AG20443 (cell line): ENCODE measurements around the gene FKBP1C.
"Not testable (repeated sequence)": the region's sequence is repeated elsewhere in the genome, so short reads cannot be mapped to it uniquely, and the experiment has no call there.

Experiments used
- DNase-seq: peaks from one replicate; pipeline ENCODE4 v3.0.0; 2012; ENCODE audit warnings: low spot score, mixed read lengths

The FKBP1C gene

DNA sequence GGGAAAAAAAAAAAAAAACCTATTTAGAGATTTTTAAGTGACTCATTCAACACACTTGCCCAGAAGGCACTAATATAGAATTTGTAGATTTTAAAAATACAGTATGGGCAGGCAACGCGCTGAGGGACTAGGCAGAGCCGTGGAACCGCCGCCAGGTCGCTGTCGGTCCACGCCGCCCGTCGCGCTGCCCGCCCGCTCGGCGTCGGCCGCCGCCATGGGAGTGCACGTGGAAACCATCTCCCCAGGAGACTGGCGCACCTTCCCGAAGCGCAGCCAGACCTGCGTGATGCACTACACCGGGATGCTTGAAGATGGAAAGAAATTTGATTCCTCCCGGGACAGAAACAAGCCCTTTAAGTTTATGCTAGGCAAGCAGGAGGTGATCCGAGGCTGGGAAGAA, at the start of gene FKBP1C:
TSS of gene FKBP1C (plus strand) at position 127 of the 400 bp plus-strand sequence.
- DNase-seq: not testable (repeated sequence)

DNA sequence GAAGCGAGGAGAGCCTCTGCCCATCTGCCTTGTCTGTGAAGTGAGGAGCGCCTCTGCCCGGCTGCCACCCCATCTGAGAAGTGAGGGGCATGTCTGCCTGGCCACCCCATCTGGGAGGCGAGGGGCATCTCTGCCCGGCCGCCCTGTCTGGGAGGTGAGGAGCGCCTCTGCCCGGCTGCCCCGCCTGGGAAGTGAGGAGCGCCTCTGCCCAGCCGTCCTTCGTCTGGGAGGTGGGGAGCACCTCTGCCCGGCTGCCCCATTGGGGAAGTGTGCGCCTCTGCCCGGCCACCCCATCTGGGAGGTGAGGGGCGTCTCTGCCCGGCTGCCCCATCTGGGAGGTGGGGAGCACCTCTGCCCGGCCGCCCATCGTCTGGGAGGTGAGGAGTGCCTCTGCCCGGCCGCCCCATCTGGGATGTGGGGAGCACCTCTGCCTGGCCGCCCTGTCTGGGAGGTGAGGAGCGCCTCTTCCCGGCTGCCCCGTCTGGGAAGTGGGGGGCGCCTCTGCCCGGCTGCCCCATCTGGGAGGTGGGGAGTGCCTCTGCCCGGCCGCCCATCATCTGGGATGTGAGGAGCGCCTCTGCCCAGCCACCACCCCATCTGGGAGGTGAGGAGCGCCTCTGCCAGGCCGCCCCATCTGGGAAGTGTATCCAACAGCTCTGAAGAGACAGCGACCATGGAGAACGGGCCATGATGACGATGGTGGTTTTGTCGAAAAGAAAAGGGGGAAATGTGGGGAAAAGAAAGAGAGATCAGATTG, 47.0 kb upstream of the FKBP1C start:
- DNase-seq: not testable (repeated sequence)

DNA sequence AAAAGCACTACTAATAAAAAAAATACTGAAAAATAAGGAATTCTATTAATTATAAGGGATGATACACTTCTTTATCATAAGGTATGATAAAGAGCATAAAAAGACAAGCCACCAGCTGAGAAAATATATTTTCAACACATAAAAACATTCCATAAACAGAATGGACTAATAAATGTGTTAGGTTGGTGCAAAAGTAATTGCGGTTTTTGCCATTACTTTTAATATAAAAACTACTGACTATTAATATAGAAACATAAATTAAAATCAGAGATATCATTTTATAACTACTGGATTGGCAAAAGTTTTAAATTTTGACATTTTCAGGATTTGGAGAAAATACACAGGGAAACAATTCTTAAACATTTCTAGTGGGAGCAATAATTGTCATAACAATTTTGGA, 37.1 kb upstream of the FKBP1C start:
- DNase-seq: no peak

DNA sequence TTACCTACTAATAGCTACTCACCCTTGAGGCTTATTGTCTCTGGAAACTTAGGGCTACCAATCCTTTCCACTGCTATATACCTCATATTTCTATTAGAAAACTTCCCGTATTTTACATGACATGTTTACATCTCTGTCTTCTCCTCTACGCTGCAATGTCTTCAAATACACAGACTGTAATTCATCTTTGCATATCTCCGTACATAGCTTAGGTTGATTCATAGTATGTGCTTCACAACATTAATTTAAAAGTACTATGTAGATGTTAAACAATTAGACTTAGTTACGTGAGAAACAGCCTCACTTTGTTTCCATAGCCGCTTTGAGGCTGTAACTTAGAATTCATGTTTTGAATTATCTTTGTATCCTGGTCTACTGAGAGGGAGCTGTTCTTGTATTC, 35.1 kb upstream of the FKBP1C start:
- no peak for DNase-seq

DNA sequence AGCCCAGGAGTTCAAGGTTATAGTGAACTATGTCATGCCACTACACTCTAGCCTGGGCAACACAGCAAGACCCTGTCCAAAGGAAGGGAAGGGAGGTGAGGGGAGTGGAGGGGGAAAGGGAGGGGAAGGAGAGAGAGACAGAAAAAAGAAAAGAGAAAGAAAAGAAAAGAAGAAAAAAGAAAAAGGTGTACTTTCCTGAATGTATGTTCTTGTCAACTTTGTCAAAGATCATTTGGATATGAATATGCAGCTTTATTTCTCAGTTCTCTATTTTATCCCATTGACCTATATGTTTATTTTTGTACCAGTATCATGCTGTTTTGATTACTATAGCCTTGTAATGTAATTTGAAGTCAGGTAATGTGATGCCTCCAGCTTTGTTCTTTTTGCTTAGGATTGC, 30.9 kb upstream of the FKBP1C start:
- no peak for DNase-seq

DNA sequence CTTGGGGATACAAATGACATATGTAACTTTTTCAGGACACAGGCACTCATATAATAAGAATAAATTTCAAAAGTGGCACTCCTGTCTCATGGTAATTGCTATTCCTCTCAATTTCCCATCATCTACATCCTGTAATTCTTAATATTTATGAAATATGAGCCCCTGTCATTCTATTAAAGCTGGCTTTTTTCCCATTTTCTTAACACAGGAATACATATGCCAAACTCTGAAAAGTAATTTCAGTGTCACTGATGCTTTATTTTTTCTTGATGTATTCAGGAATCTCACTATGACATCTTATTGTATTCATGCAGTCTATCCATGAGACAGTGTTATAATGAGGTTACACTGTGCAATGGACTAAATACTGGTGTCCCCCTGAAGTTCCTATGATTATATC, 24.3 kb upstream of the FKBP1C start:
- DNase-seq: no peak

DNA sequence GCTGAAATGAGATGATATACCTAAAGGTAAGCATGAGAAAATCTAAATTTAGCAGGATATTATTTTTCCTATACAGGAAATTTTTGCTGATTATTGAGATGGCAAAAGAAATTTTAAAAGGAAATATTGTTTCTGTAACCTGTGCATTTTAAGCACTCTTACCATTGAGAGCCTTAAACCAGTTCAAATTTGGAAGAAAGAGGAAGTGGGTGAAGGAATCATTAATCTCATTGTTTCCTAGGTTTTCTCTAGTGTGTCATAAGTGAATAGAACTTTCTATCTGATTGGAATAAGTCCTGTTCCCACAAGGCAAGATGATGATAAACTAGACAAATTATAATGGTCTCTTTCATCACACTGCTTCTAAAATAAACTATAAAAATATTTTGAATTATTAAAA, 22.4 kb upstream of the FKBP1C start:
- no peak for DNase-seq

DNA sequence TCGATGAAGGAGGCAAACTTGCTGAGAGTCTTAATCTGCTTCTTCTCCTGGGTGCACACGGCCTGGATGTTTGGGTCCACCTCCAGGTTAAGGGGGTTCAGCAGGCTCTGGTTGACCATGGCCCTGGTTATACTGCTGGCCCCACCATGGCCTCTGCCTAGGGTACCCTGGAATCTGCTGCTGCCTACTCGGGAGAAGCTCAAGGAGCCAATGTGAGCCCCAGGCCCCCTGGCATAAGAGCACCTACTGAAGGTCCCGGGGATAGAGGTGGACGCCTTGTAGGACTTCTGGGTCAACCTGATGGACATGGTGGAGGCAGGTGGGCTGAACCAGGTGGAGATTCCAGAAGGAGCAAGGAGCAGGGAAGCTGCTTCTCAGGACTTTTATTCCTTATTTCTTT, 17.9 kb upstream of the FKBP1C start:
- DNase-seq: no peak

DNA sequence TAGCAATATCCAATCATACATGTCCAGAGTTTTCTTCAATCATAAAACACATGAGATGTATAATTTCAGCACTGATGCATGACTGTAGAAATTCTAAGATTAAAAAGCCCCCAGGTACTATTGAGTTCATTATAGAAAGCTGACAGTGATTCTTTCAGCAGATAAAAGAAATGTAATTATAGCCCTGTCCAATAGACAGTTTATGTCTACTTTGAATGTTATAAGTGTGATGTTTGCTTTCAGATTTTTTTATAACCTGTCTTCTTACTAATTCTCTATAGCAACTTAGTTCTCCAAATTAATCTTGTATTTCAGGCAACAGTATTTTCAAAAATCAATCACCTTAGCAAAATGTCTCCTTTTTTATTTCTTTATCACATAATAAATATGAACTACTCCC, 13.5 kb upstream of the FKBP1C start:
- no peak for DNase-seq

DNA sequence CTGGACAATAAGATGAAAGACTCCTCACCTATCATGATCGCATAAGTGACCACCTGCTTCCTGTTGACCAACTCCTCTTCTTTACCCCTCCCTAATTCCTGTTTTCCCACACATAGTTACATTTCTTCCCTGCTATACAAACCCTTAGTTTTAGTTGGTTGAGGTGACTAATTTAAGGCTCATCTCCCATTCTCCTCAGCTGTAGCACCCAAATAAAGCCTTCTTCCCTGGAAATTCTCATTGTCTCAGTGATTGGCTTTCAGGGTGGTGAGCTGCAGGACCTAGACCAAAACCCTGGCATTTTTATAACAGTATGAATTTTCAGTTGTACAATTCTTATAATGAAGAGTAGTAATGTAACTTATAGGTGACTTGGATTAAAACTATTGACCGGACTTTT, 2.1 kb downstream of the FKBP1C start:
- no peak for DNase-seq

DNA sequence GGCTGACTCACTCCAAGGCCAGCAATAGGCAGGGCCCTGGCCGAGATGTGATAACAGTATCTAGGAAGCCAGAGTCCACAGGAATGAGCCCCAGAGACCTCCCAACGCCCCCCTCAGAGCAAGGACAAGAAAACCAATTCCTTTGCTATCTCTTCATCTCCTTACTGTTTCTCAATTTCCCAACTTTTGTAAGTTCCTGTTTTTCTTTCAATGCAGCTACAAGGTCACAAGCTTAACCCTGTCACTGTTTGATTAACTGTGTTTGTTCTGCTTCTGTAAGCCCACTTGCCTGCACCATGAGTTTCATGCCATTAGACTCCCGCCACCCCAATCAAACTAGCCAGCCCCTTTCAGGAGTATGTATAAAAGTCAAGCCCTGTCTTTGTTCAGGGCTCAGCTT, 3.5 kb downstream of the FKBP1C start:
- no peak for DNase-seq

DNA sequence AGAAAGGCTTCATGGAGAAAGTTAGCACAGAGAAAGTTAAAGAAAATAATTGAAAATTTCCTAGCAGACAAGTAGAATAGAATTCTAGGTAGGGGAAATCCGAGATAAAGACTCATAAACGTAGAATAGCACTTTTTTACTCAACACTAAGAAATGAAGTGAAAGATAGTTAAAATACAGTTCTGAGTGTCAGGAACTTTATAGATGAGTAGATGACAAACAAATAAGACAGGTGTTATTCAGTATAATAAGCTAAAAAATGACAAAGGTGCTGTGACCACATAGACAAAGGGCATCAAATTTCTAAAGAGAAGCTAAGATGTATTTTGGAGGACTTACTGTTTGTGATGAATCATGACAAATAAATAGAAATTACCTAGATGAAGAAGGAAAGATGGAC, 12.9 kb downstream of the FKBP1C start:
- DNase-seq: no peak

DNA sequence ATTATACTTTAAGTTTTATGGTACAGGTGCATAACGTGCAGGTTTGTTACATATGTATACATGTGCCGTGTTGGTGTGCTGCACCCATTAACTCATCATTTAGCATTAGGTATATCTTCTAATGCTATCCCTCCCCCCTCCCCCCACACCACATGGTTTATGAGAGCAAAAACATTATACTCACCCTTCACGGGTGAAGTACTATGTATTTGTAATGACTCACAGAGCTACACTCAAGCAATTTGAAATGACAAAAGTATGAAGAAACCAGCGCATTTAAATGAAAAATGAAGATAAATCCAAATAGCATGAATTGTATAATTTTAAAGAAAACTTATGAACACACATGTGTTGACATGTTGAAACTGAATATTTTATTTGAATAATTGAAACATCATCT, 14.7 kb downstream of the FKBP1C start:
- DNase-seq: not testable (repeated sequence)

DNA sequence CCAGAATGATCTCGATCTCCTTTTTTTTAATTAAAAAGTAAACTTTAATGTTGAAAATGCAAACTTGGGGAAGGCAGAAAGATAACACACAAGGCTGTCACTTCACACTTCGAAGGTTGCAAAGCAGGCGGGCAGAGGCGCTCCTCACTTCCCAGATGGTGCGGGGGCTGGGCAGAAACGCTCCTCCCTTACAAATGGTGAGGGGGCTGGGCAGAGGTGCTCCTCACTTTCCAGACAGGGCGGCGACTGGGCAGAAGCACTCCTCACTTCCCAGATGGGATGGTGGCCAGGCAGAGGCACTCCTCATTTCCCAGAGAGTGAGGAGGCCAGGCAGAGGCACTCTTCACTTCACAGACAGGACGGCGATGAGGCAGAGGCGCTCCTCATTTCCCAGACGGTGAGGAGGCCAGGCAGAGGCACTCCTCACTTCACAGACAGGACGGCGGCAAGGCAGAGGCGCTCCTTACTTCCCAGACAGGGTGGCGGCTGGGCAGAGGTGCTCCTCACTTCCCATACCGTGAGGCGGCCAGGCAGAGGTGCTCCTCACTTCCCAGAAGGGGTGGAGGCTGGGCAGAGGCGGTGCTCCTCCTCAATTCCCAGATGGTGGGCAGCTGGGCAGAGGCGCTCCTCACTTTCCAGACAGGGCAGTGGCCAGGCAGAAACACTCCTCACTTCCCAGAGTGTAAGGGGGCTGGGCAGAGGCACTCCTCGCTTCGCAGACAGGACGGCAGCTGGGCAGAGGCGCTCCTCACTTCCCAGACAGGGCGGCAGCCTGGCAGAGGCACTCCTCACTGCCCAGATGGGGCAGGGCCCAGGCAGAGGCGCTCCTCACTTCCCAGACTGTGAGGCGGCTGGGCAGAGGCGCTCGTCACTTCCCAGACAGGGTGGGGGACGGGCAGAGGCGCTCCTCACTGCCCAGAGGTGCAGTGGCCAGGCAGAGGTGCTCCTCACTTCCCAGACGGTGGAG, 16.9 kb downstream of the FKBP1C start:
- not testable (repeated sequence) for DNase-seq

DNA sequence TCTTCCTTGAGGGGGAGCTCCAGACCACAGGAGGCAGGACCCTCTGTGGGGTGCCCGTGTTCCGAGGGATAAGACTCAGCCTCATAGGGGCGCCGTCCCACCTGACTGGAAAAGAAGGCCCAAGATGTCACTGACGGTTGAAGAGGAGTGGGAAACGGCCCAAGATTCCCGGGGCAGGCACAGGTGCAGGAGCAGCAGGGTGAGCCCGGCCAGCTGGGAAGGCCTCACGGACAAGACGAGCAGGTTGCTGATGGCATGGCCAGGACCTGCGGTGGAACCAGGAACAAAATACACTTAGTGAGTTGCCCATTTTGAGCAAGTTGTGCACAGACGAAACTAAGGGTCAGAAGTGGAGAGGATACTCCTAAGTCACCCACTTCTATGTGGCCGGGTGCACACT, 18.8 kb downstream of the FKBP1C start:
- not testable (repeated sequence) for DNase-seq

DNA sequence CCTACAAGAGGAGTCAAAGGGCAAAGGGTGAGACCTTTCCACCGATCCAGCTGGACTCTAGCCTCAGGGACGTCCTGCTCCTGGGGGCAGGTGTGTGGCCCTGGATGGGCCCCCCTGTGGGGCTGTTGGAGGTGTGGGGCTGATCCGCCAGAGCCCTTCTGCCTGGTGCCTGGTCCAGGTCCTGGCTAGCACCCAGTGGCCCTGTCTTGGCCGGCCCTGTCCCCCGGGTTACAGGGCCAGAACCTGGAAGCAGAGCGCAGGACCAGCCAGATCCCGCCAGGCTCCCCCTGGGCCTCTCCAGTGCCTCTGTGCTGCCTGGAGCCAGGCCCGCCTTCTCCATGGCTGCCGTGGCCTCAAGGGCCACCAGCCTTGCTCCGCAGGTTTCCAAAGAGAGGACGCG, 19.2 kb downstream of the FKBP1C start:
- DNase-seq: not testable (repeated sequence)

DNA sequence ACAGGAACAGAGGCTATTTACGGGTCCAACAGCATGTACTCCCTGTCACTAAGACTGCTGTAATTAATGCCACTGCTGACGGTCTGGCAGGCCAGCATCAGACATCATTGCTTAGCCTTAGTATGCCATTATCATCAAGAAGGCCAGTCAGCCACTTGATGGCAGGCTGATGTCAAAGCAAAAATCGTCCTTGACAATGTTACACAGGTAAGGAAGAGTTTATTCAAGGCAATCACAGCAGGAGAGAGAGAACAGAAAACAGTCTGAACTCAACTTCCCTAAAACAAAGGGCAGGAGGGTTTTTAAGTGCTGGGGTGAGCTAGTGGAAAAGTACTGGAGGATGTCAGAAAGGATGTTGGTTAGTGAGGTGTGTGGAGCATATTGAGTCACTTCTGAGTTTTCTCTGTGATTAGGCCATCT, 25.1 kb downstream of the FKBP1C start:
- DNase-seq: no peak

DNA sequence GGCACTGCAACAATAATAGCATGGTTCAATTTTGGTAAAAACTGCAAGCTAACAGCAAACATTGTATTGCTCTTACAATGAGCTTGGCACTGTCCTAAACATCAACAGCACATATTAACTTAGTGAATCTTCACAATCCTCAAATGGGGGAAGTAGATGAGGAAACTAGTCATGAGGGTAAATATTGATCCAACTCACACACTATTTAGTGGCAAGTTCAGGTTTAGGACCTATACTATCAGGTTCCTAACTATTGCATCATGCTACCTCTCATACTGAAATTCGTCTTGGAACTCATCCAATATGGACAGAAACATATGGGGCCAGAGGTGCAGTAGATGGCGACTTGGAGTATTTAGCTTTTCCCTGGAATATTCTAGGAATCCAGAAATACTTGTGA, 34.2 kb downstream of the FKBP1C start:
- no peak for DNase-seq

DNA sequence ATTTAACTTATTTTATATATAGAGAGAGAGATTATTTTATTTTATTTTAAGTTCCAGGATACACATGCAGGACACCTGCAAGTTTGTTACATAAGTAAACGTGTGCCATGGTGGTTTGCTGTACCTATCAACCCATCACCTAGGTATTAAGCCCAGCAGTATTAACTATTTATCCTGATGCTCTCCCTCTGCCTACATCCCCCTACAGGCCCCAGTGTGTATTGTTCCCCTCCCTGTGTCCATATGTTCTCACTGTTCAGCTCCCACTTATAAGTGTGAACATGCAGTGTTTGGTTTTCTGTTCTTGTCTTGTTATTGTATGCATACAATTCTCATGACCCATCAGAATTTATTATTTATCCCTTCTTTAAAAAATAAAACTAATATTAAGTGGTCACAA, 34.6 kb downstream of the FKBP1C start:
- DNase-seq: no peak

DNA sequence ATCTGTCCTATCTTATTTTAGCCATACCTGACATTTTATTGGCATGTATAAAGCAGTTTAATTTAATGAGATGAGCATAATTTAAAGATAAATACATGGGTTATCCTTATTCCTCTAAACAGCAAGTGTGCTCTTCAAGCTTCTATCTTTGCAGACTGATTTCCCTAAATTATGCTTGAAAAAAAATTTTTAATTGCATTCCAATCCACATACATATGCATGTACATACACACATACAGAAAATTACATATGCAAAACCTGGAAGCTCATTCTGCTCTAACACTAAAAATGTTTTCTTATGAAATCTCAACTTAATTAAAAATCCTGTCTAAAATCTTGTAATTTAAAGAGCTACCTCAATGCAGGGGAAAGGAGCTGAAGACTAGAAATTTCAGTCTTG, 35.3 kb downstream of the FKBP1C start:
- no peak for DNase-seq

DNA sequence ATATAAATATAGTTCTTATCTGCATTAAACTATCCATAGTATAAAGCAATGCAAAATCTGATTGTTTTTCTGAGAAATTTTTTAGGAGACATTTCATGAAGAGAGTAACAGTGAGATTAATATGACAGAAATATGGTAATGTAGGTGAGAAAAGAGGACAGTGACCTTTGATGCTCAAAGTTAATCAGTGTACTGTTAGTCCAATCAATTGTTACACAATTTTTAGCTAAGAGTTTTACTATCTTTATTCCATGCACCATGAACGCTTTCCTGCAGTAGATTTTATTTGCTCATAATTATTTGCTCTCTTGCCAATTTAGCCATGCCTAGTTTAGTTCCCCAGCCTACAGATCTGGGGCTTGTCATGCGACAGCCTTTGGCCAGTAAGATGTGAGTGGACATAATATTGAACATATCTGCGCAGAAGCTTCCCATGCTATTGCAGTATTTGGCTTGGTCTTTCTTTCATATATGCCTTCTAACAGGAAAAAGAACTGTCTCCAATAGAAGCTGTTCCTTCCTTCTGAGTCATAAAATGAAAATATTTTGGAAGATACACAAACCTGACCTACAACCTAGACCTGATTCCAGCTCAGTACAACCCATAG, 38.7 kb downstream of the FKBP1C start:
- DNase-seq: no peak

DNA sequence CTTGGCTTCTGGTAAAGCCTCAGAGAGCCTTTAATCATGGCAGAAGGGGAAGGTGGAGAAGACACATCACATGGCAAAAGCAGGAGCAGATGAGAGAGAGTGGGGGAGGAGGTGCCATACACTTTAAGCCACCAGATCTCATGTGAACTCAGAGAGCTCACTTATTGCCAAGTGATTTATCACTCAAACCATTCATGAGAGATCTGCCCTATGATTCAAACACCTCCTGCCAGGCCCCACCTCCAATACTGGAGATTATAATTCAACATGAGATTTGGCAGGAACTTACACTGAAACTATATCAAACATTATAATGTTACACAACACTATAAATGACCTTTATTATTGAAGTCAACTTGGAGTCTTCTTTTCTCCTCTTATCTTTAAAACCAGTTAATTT, 47.9 kb downstream of the FKBP1C start:
- DNase-seq: no peak

DNA sequence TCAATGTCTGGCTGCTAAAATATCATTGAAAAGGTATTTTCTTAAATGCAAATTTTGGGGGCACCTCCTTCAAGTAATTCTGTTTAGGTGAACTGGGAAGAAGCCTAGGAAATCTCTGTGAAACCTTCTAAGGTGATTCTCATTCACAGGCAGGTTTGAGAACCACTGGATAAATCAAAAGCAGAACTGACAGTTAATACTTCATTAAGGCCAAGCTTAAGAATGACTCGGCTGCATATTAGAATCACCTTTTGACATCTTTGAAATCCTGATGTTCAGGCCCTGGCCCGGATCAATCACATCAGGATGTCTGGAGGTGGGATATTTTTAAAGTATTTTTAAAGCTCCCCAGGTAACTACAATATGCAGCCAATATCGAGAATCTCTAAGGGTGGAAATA, 50.6 kb downstream of the FKBP1C start:
- no peak for DNase-seq
